ENCODE results near the gene SGSH. TPM values are rescaled to one million over a fixed set of nuclear protein-coding genes. Genes with fewer than 3 reads are reported as not detected.

Gene SGSH
- total RNA-seq, 2 donors from 2014 or later = 40.4 to 42.5 TPM

DNA sequence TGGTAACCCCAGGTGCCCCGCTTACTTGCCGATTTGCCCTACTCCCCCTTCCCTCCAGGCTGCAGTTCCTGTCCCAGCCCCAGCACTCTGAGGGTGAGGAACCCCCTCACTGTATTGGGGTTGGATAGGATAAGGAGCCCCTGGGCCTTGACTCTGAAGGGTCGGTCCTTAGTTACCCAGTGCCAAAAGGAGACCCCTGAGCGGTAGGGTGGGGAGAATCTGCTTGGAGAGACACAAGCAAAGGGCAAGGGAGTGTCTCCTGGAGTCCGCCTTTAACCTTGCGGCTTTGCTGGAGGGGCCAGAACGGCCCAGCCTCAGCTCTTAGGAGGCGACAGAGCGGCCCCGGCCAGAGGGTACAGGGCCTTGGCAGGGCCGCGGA, 37.3 kb downstream of the SGSH start:
- no peak overlapping the region for H3K9ac ChIP-seq (ENCODE audit: extremely low read depth, low read length, poor library complexity, severe bottlenecking)
- H3K27ac Mint-ChIP-seq = peak overlapping the region; percentile 55
- no peaks in the 10 kb centered on the region for H3K27me3 ChIP-seq (ENCODE audit: control insufficient read depth, insufficient read depth, low read length, poor library complexity, severe bottlenecking)
- H3K4me3 ChIP-seq (ENCODE audit: low read length) = no peak overlapping the region
- peaks cover 2% of the 10 kb centered on the region for H3K4me1 Mint-ChIP-seq
- peaks cover under 1% of the 10 kb centered on the region for H3K27me3 Mint-ChIP-seq (ENCODE audit: insufficient read depth)
- WGBS, 2 experiments (ENCODE audit: insufficient coverage in 1 of 2, insufficient read length in 1 of 2) = 93 to 98% methylated on average over 5 to 12 of the region's 12 CpGs
- no peaks in the 10 kb centered on the region for H3K36me3 ChIP-seq (ENCODE audit: control insufficient read depth, insufficient read depth, low read length)
- H3K9me3 ChIP-seq (ENCODE audit: control insufficient read depth, low read length) = no peaks in the 10 kb centered on the region
- no peaks in the 10 kb centered on the region for H3K36me3 Mint-ChIP-seq (ENCODE audit: low read depth)
- H3K9me3 Mint-ChIP-seq = no peaks in the 10 kb centered on the region
- TF ChIP-seq, protein P1, sequence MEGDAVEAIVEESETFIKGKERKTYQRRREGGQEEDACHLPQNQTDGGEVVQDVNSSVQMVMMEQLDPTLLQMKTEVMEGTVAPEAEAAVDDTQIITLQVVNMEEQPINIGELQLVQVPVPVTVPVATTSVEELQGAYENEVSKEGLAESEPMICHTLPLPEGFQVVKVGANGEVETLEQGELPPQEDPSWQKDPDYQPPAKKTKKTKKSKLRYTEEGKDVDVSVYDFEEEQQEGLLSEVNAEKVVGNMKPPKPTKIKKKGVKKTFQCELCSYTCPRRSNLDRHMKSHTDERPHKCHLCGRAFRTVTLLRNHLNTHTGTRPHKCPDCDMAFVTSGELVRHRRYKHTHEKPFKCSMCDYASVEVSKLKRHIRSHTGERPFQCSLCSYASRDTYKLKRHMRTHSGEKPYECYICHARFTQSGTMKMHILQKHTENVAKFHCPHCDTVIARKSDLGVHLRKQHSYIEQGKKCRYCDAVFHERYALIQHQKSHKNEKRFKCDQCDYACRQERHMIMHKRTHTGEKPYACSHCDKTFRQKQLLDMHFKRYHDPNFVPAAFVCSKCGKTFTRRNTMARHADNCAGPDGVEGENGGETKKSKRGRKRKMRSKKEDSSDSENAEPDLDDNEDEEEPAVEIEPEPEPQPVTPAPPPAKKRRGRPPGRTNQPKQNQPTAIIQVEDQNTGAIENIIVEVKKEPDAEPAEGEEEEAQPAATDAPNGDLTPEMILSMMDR (conservative IDR thresholded peaks at IDR 0.05) = no peak
- H3K4me1 ChIP-seq (ENCODE audit: control insufficient read depth, insufficient read depth, low read length) = no peaks in the 10 kb centered on the region
- H3K27ac ChIP-seq (ENCODE audit: low read depth, low read length) = no peak overlapping the region
- H3K4me3 Mint-ChIP-seq = no peak overlapping the region
- DNase-seq = no peak

DNA sequence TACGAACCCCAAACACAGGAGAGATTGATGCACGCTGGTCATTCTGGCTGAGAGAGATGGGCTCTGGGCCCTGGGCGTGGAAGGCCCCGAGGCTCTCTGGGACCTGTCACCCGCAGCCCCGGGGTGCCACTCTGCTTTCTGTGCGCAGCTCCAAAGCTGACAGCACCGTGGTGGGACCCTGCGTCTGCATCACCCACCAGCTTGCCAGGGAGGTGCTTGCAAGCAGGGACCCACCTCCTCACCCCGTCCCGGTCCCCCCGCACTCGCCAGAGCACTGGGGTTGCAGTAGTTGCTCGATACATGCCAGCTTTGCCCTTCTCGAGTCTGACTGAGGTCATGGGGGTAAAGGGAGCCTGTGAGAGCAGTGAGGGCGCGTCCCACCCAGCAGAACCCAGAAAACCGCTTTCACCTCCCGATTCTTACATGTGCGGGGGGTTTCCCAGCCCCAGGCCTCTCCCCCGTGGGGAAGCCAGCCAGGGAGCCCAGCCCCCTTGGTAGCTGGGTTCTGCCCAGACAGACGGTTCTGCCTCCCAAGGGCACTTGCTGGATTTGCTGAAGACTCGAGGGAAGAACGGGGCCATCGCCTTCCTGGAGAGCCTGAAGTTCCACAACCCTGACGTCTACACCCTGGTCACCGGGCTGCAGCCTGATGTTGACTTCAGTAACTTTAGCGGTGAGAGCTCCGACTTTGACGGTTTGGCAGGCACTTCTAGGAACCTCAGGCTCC, 37.9 kb downstream of the SGSH start:
- peaks cover 3% of the 10 kb centered on the region for H3K27me3 Mint-ChIP-seq (ENCODE audit: insufficient read depth)
- Histone ChIP-seq H3K27ac (ENCODE audit: low read depth, low read length) (no peak overlapping the region), H3K9me3 (ENCODE audit: control insufficient read depth, low read length) (no peaks in the 10 kb centered on the region), H3K4me3 (ENCODE audit: low read length) (no peak overlapping the region), H3K9ac (ENCODE audit: extremely low read depth, low read length, poor library complexity, severe bottlenecking) (no peak overlapping the region), H3K4me1 (ENCODE audit: control insufficient read depth, insufficient read depth, low read length) (no peaks in the 10 kb centered on the region), H3K27me3 (ENCODE audit: control insufficient read depth, insufficient read depth, low read length, poor library complexity, severe bottlenecking) (no peaks in the 10 kb centered on the region), H3K36me3 (ENCODE audit: control insufficient read depth, insufficient read depth, low read length) (no peaks in the 10 kb centered on the region)
- H3K27ac Mint-ChIP-seq = no peak overlapping the region
- peaks cover 2% of the 10 kb centered on the region for H3K4me1 Mint-ChIP-seq
- WGBS, 2 experiments (ENCODE audit: insufficient coverage in 1 of 2, insufficient read length in 1 of 2) = 93 to 96% methylated on average over 25 to 30 of the region's 30 CpGs
- no peak overlapping the region for H3K4me3 Mint-ChIP-seq
- no peaks in the 10 kb centered on the region for H3K36me3 Mint-ChIP-seq (ENCODE audit: low read depth)
- no peak for DNase-seq
- no peaks in the 10 kb centered on the region for H3K9me3 Mint-ChIP-seq
- TF ChIP-seq, protein P1 (conservative IDR thresholded peaks at IDR 0.05) = no peak

DNA sequence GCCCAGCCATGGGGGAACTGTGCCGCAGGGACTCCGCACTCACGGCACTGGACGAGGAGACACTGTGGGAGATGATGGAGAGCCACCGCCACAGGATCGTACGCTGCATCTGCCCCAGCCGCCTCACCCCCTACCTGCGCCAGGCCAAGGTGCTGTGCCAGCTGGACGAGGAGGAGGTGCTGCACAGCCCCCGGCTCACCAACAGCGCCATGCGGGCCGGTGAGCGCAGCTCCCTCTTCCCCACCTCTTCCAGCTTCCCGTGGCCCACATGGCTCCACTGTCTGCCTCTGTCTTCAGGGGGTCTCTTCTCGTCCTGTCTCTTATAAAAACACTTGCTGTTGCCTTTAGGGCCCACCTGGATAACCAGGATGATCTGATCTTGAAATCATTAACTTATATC, 38.7 kb downstream of the SGSH start:
- Histone ChIP-seq H3K9ac (ENCODE audit: extremely low read depth, low read length, poor library complexity, severe bottlenecking) (no peak overlapping the region), H3K4me3 (ENCODE audit: low read length) (no peak overlapping the region), H3K9me3 (ENCODE audit: control insufficient read depth, low read length) (no peaks in the 10 kb centered on the region), H3K27me3 (ENCODE audit: control insufficient read depth, insufficient read depth, low read length, poor library complexity, severe bottlenecking) (no peaks in the 10 kb centered on the region), H3K36me3 (ENCODE audit: control insufficient read depth, insufficient read depth, low read length) (no peaks in the 10 kb centered on the region), H3K4me1 (ENCODE audit: control insufficient read depth, insufficient read depth, low read length) (no peaks in the 10 kb centered on the region), H3K27ac (ENCODE audit: low read depth, low read length) (no peak overlapping the region)
- no peak for DNase-seq
- H3K36me3 Mint-ChIP-seq (ENCODE audit: low read depth) = no peaks in the 10 kb centered on the region
- no peak overlapping the region for H3K27ac Mint-ChIP-seq
- H3K4me1 Mint-ChIP-seq = no peaks in the 10 kb centered on the region
- peaks cover 3% of the 10 kb centered on the region for H3K27me3 Mint-ChIP-seq (ENCODE audit: insufficient read depth)
- no peak overlapping the region for H3K4me3 Mint-ChIP-seq
- 94 to 99% methylated on average over 12 to 17 of the region's 17 CpGs for WGBS, 2 experiments (ENCODE audit: insufficient coverage in 1 of 2, insufficient read length in 1 of 2)
- no peaks in the 10 kb centered on the region for H3K9me3 Mint-ChIP-seq
- TF ChIP-seq, protein P1 (conservative IDR thresholded peaks at IDR 0.05) = no peak
